Measurements from ENCODE around the gene PCGF5.
"Not testable (repeated sequence)": the region's sequence is repeated elsewhere in the genome, so short reads cannot be mapped to it uniquely, and the experiment has no call there.

Gene PCGF5

GRCh38 chr10:91286572-91286971 is 66.1 kb downstream of the PCGF5 start:
- no peak for DNase-seq (ENCODE audit: low read depth in 2 of 2)

- DNase-seq (ENCODE audit: low read depth in 2 of 2), result no peak
Measured at GRCh38 chr10:91287276-91287675, 66.8 kb downstream of the PCGF5 start.

DNA sequence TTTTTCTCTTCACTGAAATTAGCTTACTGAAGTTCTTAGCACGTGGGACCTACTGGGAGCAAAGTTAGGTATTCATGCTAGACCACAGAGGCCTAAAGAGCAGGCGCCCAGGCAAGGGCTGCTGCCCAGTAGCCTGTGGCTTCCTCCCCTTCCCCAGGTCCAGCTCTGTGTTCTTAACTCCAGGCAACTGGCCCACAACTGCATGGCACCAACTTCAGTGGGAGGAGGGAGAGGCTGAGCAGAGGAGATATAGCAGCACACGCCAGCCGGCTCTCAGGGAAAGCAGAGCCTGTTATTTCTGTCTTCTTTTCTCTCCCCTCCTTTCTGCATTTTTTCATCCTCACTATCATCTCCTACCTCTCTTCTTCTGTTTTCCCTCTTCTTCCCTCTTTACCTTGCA is 67.4 kb downstream of the PCGF5 start:
- DNase-seq (ENCODE audit: low read depth in 2 of 2), result no peak

- DNase-seq (ENCODE audit: low read depth in 2 of 2), result no peak
Measured at GRCh38 chr10:91289305-91289704, 68.8 kb downstream of the PCGF5 start.

- no peak for DNase-seq (ENCODE audit: low read depth in 2 of 2)
Measured at GRCh38 chr10:91290607-91291006, 70.1 kb downstream of the PCGF5 start.

- DNase-seq (ENCODE audit: low read depth in 2 of 2), result no peak
Measured at GRCh38 chr10:91294134-91294906, 73.9 kb downstream of the PCGF5 start.

- no peak for DNase-seq (ENCODE audit: low read depth in 2 of 2)
Measured at GRCh38 chr10:91295346-91295745, 74.9 kb downstream of the PCGF5 start.

- DNase-seq (ENCODE audit: low read depth in 2 of 2), result no peak
Measured at GRCh38 chr10:91296471-91296870, 76.0 kb downstream of the PCGF5 start.

GRCh38 chr10:91298224-91298871 is 77.9 kb downstream of the PCGF5 start:
- peak; percentile 66 to 70 for DNase-seq (ENCODE audit: low read depth in 2 of 2)

GRCh38 chr10:91299999-91300575 is 79.6 kb downstream of the PCGF5 start:
- DNase-seq (ENCODE audit: low read depth in 2 of 2), result no peak

- DNase-seq (ENCODE audit: low read depth in 2 of 2), result not testable (repeated sequence)
Measured at GRCh38 chr10:91302946-91303345, 82.5 kb downstream of the PCGF5 start.

DNA sequence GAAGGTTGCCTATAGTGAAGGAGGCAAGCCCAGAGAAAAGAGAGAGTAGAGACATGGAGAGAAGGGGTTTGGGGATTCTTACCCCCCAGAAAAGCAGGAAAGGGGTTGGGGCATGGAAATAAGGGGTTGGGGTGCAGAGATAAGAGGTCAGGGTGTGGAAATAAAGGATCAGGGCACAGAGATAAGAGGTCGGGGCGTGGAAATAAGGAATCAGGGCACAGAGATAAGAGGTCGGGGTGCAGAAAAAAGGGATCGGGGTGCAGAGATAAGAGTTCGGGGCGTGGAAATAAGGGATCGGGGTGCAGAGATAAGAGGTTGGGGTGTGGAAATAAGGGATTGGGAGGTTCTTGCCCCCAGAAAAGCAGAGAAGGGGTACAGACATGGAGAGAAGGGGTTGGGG is 85.5 kb downstream of the PCGF5 start:
- DNase-seq (ENCODE audit: low read depth in 2 of 2), result not testable (repeated sequence)

GRCh38 chr10:91307489-91307888 is 87.0 kb downstream of the PCGF5 start:
- no peak for DNase-seq (ENCODE audit: low read depth in 2 of 2)

GRCh38 chr10:91309711-91310110 is 89.2 kb downstream of the PCGF5 start:
- no peak for DNase-seq (ENCODE audit: low read depth in 2 of 2)

DNA sequence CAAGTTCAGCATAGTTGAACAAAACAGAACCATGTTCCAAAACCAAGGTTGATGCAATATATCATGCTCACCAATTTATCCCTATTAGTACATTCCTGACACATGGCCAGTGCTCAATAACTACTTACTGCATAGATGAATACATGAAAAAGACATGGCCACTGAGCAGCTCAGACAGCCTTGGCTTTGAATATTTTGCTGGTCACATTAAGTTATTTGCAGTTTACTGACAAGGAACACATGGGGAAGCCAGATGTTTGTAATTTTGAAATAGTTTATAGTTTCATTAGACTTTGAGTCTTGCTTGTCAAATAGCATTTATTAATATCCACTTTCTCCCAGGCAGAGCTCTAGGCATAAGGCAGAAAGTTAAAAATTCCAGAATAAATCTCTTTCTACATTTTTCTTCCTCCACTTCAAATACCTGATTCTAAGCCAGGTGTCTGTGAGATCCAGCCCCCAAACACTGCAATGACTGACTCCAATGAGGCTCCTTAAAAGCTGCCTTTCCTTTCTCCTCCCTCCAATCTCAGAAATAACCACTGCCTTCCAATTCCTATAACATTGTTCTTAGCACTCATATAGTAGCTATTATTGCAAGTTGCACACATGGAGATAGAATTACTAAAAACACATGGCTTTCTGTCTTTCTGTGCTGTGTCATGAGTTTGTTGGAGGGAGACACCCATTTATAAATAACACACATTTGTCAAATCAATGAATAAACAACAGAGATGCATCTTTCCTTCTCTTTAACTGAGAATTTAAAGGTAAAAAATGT is 91.3 kb downstream of the PCGF5 start:
- no peak for DNase-seq (ENCODE audit: low read depth in 2 of 2)

DNA sequence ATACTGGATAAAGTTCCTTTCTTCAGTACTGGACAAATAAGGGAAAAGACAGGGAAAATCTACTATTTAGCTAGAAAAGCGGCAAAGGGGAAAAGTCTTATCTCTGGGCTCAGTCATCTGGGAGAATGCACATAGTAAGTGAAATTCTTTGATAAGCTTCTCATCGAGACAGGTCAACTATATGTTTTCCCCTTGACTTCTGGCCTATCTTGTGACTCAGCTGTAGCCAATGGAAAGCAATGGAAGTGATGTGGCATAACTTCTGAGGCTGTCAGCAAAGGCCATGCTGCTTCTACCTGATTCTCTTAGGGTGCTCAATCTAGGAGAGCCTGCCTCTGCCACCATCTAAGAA is 91.9 kb downstream of the PCGF5 start:
- no peak for DNase-seq (ENCODE audit: low read depth in 2 of 2)

GRCh38 chr10:91313796-91314485 is 93.5 kb downstream of the PCGF5 start:
- DNase-seq (ENCODE audit: low read depth in 2 of 2), result no peak

GRCh38 chr10:91316486-91316885 is 96.0 kb downstream of the PCGF5 start:
- DNase-seq (ENCODE audit: low read depth in 2 of 2), result no peak

- no peak for DNase-seq (ENCODE audit: low read depth in 2 of 2)
Measured at GRCh38 chr10:91317541-91317940, 97.1 kb downstream of the PCGF5 start.

DNA sequence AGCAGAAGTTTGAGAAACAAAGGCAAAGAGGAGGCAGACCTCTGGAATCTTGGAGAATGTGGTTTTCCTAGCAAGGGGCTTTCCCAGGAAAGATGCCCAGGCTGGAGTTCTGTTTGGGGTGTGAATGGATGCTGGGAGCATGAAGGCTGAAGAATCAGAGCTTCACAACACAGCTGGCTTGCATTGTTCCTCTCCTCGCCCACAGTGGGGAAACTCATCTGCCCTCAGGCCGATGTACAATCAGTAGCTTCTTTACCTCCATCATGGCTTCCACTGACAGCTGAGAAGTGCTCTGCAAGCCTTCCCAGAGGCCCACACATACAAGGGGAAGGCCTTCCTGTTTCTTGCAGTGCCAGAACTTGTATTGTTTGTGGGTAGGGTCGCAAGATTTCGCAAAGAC is 98.9 kb downstream of the PCGF5 start:
- no peak for DNase-seq (ENCODE audit: low read depth in 2 of 2)

GRCh38 chr10:91323293-91323905 is 102.9 kb downstream of the PCGF5 start:
- DNase-seq (ENCODE audit: low read depth in 2 of 2), result not testable (repeated sequence)

Measured in stimulated activated CD4-positive, alpha-beta T cell treated with anti-CD3 and anti-CD28 coated beads, Interleukin-1b, Interleukin-23, amount 100 ng/mL, for 4 hours (primary cell).